Measurements from ENCODE around the gene MAN1C1.

Gene MAN1C1

DNA sequence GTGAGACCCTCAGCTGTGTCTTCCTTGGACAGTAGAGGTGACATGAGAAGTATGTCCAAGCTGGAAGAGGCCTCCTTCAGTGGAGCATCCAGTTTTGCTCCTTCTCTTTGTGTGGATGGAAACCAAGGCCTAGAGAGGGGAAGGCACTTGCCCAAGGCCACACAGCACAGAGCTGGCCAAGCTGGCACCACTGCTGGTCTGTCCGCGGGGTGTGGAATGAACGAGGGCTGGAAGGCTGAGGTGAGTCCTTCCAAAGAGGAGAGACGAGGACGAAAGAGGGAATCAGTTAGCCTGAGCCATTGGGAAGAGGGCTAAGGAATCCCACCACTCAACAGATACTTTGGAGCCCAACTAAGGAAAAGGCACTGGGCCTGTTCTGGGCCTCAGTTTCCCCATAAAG is 155.6 kb downstream of the MAN1C1 start:
- peaks cover 46% of the 10 kb centered on the region for H3K4me1 ChIP-seq (ENCODE audit: control insufficient read depth, insufficient read depth, low read length)
- 0 out of 2 replicates have a peak, but pooled peaks cover 10% of the 10 kb centered on the region for H3K36me3 ChIP-seq (ENCODE audit: control insufficient read depth, insufficient read depth, low read length)
- no peak overlapping the region for H3K4me3 ChIP-seq (ENCODE audit: low read depth, low read length)
- H3K27ac ChIP-seq (ENCODE audit: low read depth, low read length) = no peak overlapping the region
- no peaks in the 10 kb centered on the region for H3K27me3 ChIP-seq (ENCODE audit: control insufficient read depth, insufficient read depth, low read length)
- no peaks in the 10 kb centered on the region for H3K9me3 ChIP-seq (ENCODE audit: control insufficient read depth, insufficient read depth, low read depth, low read length)
- H3K9ac ChIP-seq (ENCODE audit: low read length) = no peak overlapping the region

DNA sequence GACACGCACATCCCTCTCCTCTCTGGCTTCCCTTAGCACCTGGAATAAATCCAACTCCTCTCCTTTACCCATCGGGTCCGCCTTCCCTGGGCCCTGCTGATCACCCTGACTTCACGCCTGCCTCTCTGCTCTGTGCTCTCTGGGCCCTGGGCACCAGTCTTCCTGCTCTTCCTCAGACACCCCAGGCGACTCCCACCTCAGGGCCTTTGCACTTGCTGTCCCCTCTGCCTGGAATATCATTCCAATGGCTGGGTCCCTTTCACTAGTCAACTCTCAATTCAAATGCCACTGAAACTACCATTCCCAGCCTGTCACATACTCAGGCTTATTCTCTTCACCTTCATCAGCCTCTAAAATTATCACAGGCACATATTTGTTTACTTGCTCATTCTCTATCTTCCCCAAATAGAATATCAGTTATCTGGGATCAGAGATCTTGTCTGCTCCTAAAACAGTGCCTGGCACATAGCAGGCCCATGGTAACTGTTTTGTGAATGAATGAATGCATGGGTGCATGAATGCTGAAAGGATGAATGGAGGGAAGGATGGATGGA is 156.2 kb downstream of the MAN1C1 start:
- Histone ChIP-seq H3K27me3 (ENCODE audit: control insufficient read depth, insufficient read depth, low read length) (no peaks in the 10 kb centered on the region), H3K9me3 (ENCODE audit: control insufficient read depth, insufficient read depth, low read depth, low read length) (no peaks in the 10 kb centered on the region), H3K36me3 (ENCODE audit: control insufficient read depth, insufficient read depth, low read length) (0 out of 2 replicates have a peak, but pooled peaks cover 7% of the 10 kb centered on the region), H3K9ac (ENCODE audit: low read length) (no peak overlapping the region), H3K4me1 (ENCODE audit: control insufficient read depth, insufficient read depth, low read length) (peaks cover 46% of the 10 kb centered on the region), H3K27ac (ENCODE audit: low read depth, low read length) (no peak overlapping the region), H3K4me3 (ENCODE audit: low read depth, low read length) (no peak overlapping the region)

DNA sequence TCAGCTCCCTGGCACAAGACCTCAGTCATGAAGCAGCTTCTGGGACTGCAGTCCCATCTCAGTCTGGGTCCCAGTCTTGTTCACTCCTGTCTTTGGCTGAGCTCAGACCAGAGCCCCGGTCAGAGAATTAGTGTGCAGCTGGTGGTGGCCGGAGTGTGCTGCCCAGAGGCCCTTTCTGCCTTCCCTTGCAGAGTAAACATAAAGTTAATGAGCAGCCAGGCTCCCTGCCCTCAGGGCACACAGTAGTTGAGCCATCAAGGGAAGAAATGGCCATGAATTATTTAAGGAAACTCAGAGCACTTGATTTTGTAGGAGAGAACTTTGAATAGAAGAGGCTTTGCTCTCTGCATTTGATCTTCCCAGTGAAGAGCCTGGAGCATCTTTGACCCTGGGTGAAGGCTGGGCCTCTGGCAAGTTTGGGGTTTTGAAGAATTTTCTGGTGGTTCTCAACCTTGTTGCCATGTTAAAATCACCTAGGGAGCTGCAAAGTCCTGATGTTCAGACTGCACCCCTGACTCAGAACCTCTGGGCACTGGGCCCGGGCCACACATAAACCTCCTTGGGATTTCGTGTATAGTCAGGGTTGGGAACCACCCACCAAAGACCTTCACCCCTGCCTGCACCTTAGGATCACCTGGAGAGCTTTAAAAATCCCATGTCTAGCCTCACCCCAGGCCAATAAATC is 157.0 kb downstream of the MAN1C1 start:
- H3K36me3 ChIP-seq (ENCODE audit: control insufficient read depth, insufficient read depth, low read length) = 0 out of 2 replicates have a peak, but pooled peaks cover 10% of the 10 kb centered on the region
- H3K27me3 ChIP-seq (ENCODE audit: control insufficient read depth, insufficient read depth, low read length) = no peaks in the 10 kb centered on the region
- no peak overlapping the region for H3K9ac ChIP-seq (ENCODE audit: low read length)
- H3K4me3 ChIP-seq (ENCODE audit: low read depth, low read length) = no peak overlapping the region
- H3K4me1 ChIP-seq (ENCODE audit: control insufficient read depth, insufficient read depth, low read length) = peaks cover 47% of the 10 kb centered on the region
- no peaks in the 10 kb centered on the region for H3K9me3 ChIP-seq (ENCODE audit: control insufficient read depth, insufficient read depth, low read depth, low read length)
- H3K27ac ChIP-seq (ENCODE audit: low read depth, low read length) = no peak overlapping the region

DNA sequence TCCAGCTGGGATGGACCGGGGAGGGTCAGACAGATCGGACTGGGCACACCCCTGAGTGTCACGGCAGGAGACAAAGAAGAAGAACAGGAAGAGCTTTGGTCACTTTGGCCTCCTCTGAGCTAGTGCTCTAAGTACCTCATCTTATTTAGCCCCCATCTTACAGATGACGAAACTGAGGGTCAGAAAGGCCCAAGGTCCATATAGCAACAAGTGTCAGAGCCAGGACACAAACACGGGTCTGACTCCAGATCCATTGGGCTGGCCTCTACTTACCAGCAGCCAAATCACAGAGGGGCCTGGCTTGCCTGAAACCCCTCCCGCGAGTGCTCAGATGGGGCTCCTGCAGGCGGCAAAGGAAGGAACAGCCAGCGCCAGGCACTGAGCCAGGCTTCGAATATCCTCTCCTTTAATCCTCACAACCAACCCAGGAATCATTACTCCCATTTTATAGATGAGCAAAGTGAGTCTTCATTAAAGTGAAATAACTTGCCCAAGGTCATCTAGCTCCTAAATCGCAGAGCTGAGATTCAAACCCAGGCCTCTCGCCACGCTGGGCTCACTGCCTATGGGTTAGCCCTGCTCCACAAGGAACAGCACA is 157.7 kb downstream of the MAN1C1 start:
- no peak overlapping the region for H3K9ac ChIP-seq (ENCODE audit: low read length)
- no peak overlapping the region for H3K4me3 ChIP-seq (ENCODE audit: low read depth, low read length)
- H3K27me3 ChIP-seq (ENCODE audit: control insufficient read depth, insufficient read depth, low read length) = no peaks in the 10 kb centered on the region
- H3K27ac ChIP-seq (ENCODE audit: low read depth, low read length) = no peak overlapping the region
- H3K36me3 ChIP-seq (ENCODE audit: control insufficient read depth, insufficient read depth, low read length) = 0 out of 2 replicates have a peak, but pooled peaks cover 7% of the 10 kb centered on the region
- H3K4me1 ChIP-seq (ENCODE audit: control insufficient read depth, insufficient read depth, low read length) = peaks cover 54% of the 10 kb centered on the region
- H3K9me3 ChIP-seq (ENCODE audit: control insufficient read depth, insufficient read depth, low read depth, low read length) = no peaks in the 10 kb centered on the region

DNA sequence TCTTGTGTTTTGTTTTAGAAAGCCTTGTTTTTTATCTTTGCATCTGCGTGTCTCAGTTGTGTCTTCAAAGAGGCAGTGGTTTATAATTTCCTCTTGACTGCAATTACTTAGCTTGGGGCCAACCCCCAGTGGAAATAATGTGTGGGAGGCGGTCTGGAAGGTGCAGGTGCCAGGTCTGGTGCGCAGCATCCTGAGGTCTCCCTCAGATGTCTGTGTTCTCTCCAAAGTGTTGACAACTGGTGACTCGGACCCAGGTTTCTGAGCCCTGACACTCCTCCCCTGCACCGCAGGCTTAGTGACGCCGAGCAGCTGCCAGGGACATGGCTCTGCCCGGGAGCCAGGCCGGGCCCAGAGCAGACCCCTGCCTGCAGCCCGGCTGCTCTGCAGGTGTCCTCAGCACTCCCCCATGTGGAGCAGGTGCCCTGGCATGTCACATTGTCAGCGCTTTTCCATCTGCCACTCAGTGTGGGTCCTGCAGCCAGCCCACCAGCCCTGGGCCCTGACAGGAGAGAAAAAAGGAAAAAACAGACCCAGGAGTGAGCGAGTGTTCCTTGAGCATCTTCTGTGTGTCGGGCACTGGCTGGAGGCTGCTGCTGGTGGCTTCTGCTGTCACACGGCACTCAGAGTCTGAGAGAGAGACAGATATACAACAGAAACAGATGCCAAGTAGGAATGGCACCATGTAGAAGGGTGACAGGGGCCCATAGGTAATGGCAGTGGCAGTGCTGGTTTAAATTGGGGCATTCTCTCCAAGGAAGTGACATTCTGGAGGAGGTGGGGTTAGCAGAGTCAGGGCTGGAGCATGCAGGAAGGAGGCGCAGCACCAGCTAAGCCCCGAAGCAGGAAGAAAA is 158.6 kb downstream of the MAN1C1 start:
- Histone ChIP-seq H3K4me3 (ENCODE audit: low read depth, low read length) (no peak overlapping the region), H3K36me3 (ENCODE audit: control insufficient read depth, insufficient read depth, low read length) (0 out of 2 replicates have a peak, but pooled peaks cover 7% of the 10 kb centered on the region), H3K9me3 (ENCODE audit: control insufficient read depth, insufficient read depth, low read depth, low read length) (no peaks in the 10 kb centered on the region), H3K4me1 (ENCODE audit: control insufficient read depth, insufficient read depth, low read length) (peaks cover 61% of the 10 kb centered on the region), H3K27ac (ENCODE audit: low read depth, low read length) (no peak overlapping the region), H3K9ac (ENCODE audit: low read length) (no peak overlapping the region), H3K27me3 (ENCODE audit: control insufficient read depth, insufficient read depth, low read length) (no peaks in the 10 kb centered on the region)

DNA sequence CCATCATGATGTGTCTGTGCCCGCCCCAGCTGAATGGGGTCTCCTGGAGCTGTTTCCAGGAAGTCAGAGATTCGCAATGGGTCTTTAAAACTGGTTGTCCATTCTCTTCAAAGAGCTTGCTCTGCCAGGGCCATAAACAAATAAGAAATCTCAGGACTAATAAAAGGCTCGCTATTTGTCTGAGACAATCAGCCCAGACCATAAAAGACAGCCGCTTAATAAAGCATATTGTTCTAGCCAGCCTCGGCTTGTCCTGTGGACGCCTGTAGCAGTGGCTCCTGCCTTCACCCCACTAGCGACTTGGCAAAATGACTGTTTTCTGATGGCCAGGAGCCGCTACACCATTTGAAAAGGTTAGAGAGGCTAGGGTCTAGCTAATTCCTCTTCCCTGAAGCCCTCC is 162.8 kb downstream of the MAN1C1 start:
- no peaks in the 10 kb centered on the region for H3K27me3 ChIP-seq (ENCODE audit: control insufficient read depth, insufficient read depth, low read length)
- H3K27ac ChIP-seq (ENCODE audit: low read depth, low read length) = no peak overlapping the region
- H3K9ac ChIP-seq (ENCODE audit: low read length) = no peak overlapping the region
- peaks cover 50% of the 10 kb centered on the region for H3K4me1 ChIP-seq (ENCODE audit: control insufficient read depth, insufficient read depth, low read length)
- H3K9me3 ChIP-seq (ENCODE audit: control insufficient read depth, insufficient read depth, low read depth, low read length) = no peaks in the 10 kb centered on the region
- no peak overlapping the region for H3K4me3 ChIP-seq (ENCODE audit: low read depth, low read length)
- H3K36me3 ChIP-seq (ENCODE audit: control insufficient read depth, insufficient read depth, low read length) = 0 out of 2 replicates have a peak, but pooled peaks cover 3% of the 10 kb centered on the region

DNA sequence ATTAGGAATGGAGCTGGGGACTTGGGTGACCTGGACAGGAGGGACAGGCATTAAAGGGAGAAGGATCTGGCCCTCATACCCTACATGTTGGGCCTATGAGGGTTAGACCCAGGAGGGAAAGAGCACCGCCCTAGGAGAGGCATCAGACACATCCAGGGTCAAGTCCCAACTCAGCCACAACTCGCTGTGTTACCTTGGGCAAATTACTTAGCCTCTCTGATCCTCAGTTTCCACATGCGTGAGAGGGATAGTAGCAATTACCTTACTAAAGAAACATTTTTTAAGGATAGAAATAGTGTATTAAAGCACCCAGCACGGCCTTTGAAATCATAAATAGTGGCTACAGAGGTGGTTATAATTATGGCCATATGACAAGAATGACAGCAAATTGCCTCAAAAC is 163.3 kb downstream of the MAN1C1 start:
- peaks cover 50% of the 10 kb centered on the region for H3K4me1 ChIP-seq (ENCODE audit: control insufficient read depth, insufficient read depth, low read length)
- H3K36me3 ChIP-seq (ENCODE audit: control insufficient read depth, insufficient read depth, low read length) = 0 out of 2 replicates have a peak, but pooled peaks cover 3% of the 10 kb centered on the region
- no peak overlapping the region for H3K27ac ChIP-seq (ENCODE audit: low read depth, low read length)
- H3K4me3 ChIP-seq (ENCODE audit: low read depth, low read length) = no peak overlapping the region
- no peak overlapping the region for H3K9ac ChIP-seq (ENCODE audit: low read length)
- no peaks in the 10 kb centered on the region for H3K27me3 ChIP-seq (ENCODE audit: control insufficient read depth, insufficient read depth, low read length)
- no peaks in the 10 kb centered on the region for H3K9me3 ChIP-seq (ENCODE audit: control insufficient read depth, insufficient read depth, low read depth, low read length)

DNA sequence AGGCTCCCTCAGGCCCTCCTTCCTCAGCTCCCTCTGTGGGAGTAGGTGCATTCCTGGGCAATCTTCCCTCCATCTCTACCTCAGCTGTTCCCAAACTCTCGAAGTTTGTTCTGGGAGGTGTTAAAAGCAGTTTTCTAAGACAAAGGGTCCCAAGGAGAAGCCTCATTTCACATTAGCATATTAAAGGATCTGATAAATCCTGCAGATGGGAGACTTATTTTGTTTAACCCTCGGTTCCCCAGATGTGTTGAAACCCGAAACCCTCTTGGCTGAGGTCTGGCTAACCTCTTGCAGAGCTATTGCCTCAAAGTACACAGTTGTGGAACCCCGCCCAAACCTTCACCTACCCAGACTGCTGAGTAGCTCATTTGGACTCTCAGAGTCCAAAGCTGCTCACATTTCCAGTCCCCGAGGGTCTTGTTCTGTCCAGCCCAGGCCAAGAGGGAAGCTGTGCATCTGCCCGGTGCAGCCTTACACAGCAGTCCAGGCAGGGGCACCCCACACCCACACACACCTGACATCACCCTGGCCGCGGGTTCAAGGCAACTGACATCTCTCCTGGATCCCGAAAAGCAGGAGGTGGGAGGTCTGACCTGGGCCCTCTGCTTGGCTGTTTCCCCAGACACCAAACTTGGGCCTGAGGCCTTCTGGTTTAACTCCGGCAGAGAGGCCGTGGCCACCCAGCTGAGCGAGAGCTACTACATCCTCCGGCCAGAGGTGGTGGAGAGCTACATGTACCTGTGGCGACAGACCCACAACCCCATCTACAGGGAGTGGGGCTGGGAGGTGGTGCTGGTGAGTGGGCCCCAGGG is 163.9 kb downstream of the MAN1C1 start:
- no peaks in the 10 kb centered on the region for H3K27me3 ChIP-seq (ENCODE audit: control insufficient read depth, insufficient read depth, low read length)
- no peak overlapping the region for H3K4me3 ChIP-seq (ENCODE audit: low read depth, low read length)
- H3K9me3 ChIP-seq (ENCODE audit: control insufficient read depth, insufficient read depth, low read depth, low read length) = no peaks in the 10 kb centered on the region
- H3K36me3 ChIP-seq (ENCODE audit: control insufficient read depth, insufficient read depth, low read length) = 0 out of 2 replicates have a peak, but pooled peaks cover 3% of the 10 kb centered on the region
- H3K27ac ChIP-seq (ENCODE audit: low read depth, low read length) = no peak overlapping the region
- peak overlapping the region; percentile 30 for H3K9ac ChIP-seq (ENCODE audit: low read length)
- H3K4me1 ChIP-seq (ENCODE audit: control insufficient read depth, insufficient read depth, low read length) = peaks cover 44% of the 10 kb centered on the region

DNA sequence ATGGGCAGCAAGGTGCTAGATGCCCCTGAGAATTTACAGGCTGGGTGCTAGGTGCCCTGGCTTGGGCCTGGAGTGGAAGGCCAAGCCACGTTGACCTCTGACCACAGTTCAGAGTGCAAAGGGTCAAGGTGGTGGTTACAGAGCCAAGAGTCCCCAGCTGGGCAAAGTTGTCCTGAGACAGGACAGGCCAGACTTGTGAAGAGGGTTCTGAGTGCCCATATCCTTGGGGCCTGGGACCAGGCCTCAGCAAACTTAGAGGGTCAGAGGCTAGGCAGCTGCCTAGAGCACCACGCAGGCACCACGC is 164.5 kb downstream of the MAN1C1 start:
- Histone ChIP-seq H3K4me3 (ENCODE audit: low read depth, low read length) (no peak overlapping the region), H3K9me3 (ENCODE audit: control insufficient read depth, insufficient read depth, low read depth, low read length) (no peaks in the 10 kb centered on the region), H3K27me3 (ENCODE audit: control insufficient read depth, insufficient read depth, low read length) (no peaks in the 10 kb centered on the region), H3K9ac (ENCODE audit: low read length) (peak overlapping the region; percentile 30), H3K4me1 (ENCODE audit: control insufficient read depth, insufficient read depth, low read length) (peaks cover 43% of the 10 kb centered on the region), H3K27ac (ENCODE audit: low read depth, low read length) (no peak overlapping the region), H3K36me3 (ENCODE audit: control insufficient read depth, insufficient read depth, low read length) (0 out of 2 replicates have a peak, but pooled peaks cover 3% of the 10 kb centered on the region)

DNA sequence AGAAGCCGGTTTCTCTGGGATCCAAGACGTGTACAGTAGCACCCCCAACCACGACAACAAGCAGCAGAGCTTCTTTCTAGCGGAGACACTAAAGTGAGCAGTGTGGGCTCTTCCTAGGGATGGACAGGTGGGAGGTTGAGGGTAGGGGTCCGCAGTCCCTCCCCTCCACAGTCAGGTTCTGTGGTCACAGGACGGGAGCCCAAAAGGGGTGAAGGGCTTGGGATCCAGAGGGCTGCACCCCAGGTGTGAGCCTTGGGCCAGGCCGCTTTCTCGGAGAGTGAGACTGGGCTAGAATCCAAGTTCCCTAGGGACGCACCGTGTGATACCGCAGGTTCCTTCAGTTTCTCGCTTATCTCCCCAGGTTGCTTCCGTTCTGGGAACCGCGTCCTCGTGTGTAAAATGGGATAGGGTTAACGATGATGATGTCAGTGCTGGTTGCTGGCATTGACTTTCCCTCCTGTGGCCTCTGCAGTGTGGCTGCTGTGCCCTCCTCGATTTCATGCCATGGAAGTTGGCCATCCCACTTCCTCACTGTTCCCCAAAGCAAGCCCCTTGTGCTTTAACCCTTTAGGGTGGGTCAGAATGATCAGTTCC is 166.1 kb downstream of the MAN1C1 start:
- no peak overlapping the region for H3K27ac ChIP-seq (ENCODE audit: low read depth, low read length)
- H3K36me3 ChIP-seq (ENCODE audit: control insufficient read depth, insufficient read depth, low read length) = 0 out of 2 replicates have a peak, but pooled peaks cover 3% of the 10 kb centered on the region
- no peak overlapping the region for H3K9ac ChIP-seq (ENCODE audit: low read length)
- no peak overlapping the region for H3K4me3 ChIP-seq (ENCODE audit: low read depth, low read length)
- H3K9me3 ChIP-seq (ENCODE audit: control insufficient read depth, insufficient read depth, low read depth, low read length) = no peaks in the 10 kb centered on the region
- peaks cover 48% of the 10 kb centered on the region for H3K4me1 ChIP-seq (ENCODE audit: control insufficient read depth, insufficient read depth, low read length)
- H3K27me3 ChIP-seq (ENCODE audit: control insufficient read depth, insufficient read depth, low read length) = no peaks in the 10 kb centered on the region
